Bronchial epithelial cell (primary cell): ENCODE measurements around the gene PPP1R18. TPM values are rescaled to one million over a fixed set of nuclear protein-coding genes. Genes with fewer than 3 reads are reported as not detected.
A peak's percentile ranks its signal among the peaks of the same experiment; 100 is the strongest.

Experiments
- DNase-seq: peaks from one replicate; pipeline ENCODE4 v3.0.0-alpha.2; 2010; ENCODE audit warnings: low read depth
- FAIRE-seq: peaks from 2 replicates; lab custom pipeline; 2011; peaks lifted over from hg19 to GRCh38; lab: Jason Lieb, UNC
- H3K27me3 ChIP-seq: 2 replicates; pipeline ENCODE4 v1.5.1; 2011; ENCODE audit warnings: low read length; ENCODE audit not compliant: control insufficient read depth, insufficient read depth
- H3K36me3 ChIP-seq: 2 replicates; pipeline ENCODE4 v1.5.1; 2011; ENCODE audit warnings: low read length; ENCODE audit not compliant: control insufficient read depth, insufficient read depth
- H3K4me3 ChIP-seq: 2 replicates; pipeline ENCODE4 v1.5.1; 2011; ENCODE audit warnings: mild to moderate bottlenecking, low read depth, low read length, control low read depth
- total RNA-seq: library from RNA; depleted of rRNA; stranded (reverse); fragments of >200 nt; gene quantifications from 2 replicates; pipeline ENCODE4 v1.2.1, GENCODE V29; 2014
- TF ChIP-seq, protein P1 (sequence below): IDR thresholded peaks from 2 replicates; pipeline ENCODE4 v1.5.1; 2011; ENCODE audit warnings: mild to moderate bottlenecking, moderate library complexity, low read length, control low read depth, inconsistent platforms; ENCODE audit not compliant: insufficient read depth, severe bottlenecking

The PPP1R18 gene
- total RNA-seq, 1 donor from 2014 or later = 32.6 TPM

- H3K36me3 ChIP-seq = no peaks in the 10 kb centered on the region
- FAIRE-seq = no peak
- H3K4me3 ChIP-seq = no peak overlapping the region
- no peaks in the 10 kb centered on the region for H3K27me3 ChIP-seq
- TF ChIP-seq, protein P1, sequence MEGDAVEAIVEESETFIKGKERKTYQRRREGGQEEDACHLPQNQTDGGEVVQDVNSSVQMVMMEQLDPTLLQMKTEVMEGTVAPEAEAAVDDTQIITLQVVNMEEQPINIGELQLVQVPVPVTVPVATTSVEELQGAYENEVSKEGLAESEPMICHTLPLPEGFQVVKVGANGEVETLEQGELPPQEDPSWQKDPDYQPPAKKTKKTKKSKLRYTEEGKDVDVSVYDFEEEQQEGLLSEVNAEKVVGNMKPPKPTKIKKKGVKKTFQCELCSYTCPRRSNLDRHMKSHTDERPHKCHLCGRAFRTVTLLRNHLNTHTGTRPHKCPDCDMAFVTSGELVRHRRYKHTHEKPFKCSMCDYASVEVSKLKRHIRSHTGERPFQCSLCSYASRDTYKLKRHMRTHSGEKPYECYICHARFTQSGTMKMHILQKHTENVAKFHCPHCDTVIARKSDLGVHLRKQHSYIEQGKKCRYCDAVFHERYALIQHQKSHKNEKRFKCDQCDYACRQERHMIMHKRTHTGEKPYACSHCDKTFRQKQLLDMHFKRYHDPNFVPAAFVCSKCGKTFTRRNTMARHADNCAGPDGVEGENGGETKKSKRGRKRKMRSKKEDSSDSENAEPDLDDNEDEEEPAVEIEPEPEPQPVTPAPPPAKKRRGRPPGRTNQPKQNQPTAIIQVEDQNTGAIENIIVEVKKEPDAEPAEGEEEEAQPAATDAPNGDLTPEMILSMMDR = no peak
- no peak for DNase-seq
Measured at GRCh38 chr6:30711758-30712380, 25.4 kb upstream of the PPP1R18 start.

GRCh38 chr6:30709101-30709868, 22.8 kb upstream of the PPP1R18 start:
- TF ChIP-seq, protein P1 = no peak
- no peak for DNase-seq
- Histone ChIP-seq H3K4me3 (no peak overlapping the region), H3K36me3 (peaks cover 4% of the 10 kb centered on the region), H3K27me3 (no peaks in the 10 kb centered on the region)
- no peak for FAIRE-seq

DNA sequence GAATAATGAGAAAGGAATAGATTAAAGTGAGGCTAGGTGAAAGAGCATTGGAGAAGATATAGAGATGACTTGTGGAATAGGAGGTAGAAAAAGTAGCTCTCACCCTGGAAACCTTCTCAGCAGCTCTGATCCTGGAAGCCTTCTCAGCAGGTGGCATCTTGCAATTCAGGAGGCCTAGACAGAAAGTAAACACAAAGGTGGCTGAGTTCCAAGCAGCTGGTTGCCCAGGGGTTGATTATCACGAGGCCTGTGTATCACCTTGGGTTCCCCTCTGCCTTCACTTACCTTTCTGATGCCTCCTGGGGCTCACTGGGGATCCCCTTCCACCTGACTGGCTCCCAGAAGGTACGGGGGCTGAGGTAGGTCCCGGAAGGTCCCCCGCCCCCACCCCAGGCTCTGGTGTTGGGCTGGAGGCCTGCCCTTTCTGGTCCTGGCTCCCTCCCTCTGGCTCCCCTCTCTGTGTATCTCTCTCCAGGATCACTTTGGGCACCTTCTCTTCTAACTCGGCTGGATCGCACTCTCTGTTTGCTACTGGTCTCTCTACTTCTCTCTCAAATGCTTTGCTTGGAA, 20.9 kb upstream of the PPP1R18 start:
- TF ChIP-seq, protein P1 = no peak
- FAIRE-seq (peak; percentile 66), DNase-seq (peak; percentile 46)
- H3K4me3 ChIP-seq = no peak overlapping the region
- H3K27me3 ChIP-seq = no peaks in the 10 kb centered on the region
- H3K36me3 ChIP-seq = peaks cover 6% of the 10 kb centered on the region

DNA sequence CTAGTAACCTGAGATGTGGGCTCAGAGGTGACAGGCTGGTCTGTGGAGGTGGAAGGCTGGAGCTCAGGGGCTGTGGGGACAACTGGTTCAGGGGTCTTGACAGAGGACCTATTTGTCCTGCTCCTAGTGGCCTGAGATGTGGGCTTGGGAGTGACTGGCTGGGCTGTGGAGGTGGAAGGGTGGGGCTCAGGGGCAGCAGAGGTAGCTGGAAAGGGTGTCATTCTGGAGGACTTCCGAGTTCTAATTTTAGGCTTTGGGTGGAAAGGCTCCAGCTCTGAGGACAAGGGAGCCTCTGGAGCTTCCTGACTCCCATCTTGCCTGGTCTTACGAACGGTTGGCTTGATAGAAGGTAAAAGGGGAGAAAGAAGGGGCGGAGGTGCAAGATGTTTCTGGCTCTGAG, 19.2 kb upstream of the PPP1R18 start:
- no peak overlapping the region for H3K4me3 ChIP-seq
- DNase-seq (no peak), FAIRE-seq (no peak)
- peaks cover 6% of the 10 kb centered on the region for H3K36me3 ChIP-seq
- TF ChIP-seq, protein P1 = no peak
- H3K27me3 ChIP-seq = no peaks in the 10 kb centered on the region

GRCh38 chr6:30703821-30704220, 17.4 kb upstream of the PPP1R18 start:
- no peak for DNase-seq
- Histone ChIP-seq H3K27me3 (no peaks in the 10 kb centered on the region), H3K4me3 (no peak overlapping the region), H3K36me3 (peaks cover 7% of the 10 kb centered on the region)
- no peak for FAIRE-seq
- TF ChIP-seq, protein P1 = no peak
